Endothelial cell of umbilical vein (primary cell): ENCODE results near the gene RSRC1. TPM values are rescaled to one million over a fixed set of nuclear protein-coding genes. Genes with fewer than 3 reads are reported as not detected.

Experiments
- BruUV-seq: library from RNA; stranded (reverse); fragments of 400-500 nt; replicated peaks from 2 replicates; lab custom pipeline; 2021; lab: Mats Ljungman, UMichigan
- CTCF ChIA-PET: fragments of 300-600, 350-600 bp; sonication (Branson Sonifier 250); formaldehyde crosslinking; loops from one replicate; lab custom pipeline; 2021; ENCODE audit warnings: antibody characterized with exemption, inconsistent platforms; lab: Charles Lee
- POLR2A ChIA-PET: fragments of 300-600, 350-600 bp; sonication (Branson Sonifier 250); formaldehyde crosslinking; loops from one replicate; lab custom pipeline; 2021; ENCODE audit warnings: antibody characterized with exemption, inconsistent platforms; lab: Charles Lee
- DNase-seq: peaks from one replicate; pipeline ENCODE4 v3.0.0-alpha.2; 2011; ENCODE audit warnings: low read depth, low spot score
- FAIRE-seq: peaks from 2 replicates; lab custom pipeline; 2011; peaks lifted over from hg19 to GRCh38; lab: Jason Lieb, UNC
- H2AFZ ChIP-seq: 2 replicates; pipeline ENCODE4 v1.6.0; 2012; ENCODE audit warnings: low read depth, low read length, control low read depth, inconsistent platforms
- H3K27ac ChIP-seq: 2 replicates; pipeline ENCODE4 v1.5.1; 2011; ENCODE audit warnings: low read depth, mild to moderate bottlenecking, control low read depth, low read length, moderate library complexity; ENCODE audit not compliant: insufficient read depth
- H3K27me3 ChIP-seq, 2 experiments: 2 replicates each; pipeline versions ENCODE4 v1.6.0 to v1.6.1; 2011; ENCODE audit warnings: low read length in 2 of 2, mixed read lengths in 1 of 2; ENCODE audit not compliant: control insufficient read depth in 2 of 2, insufficient read depth in 2 of 2
- H3K36me3 ChIP-seq, 2 experiments: 2 replicates in 1 of 2; 3 replicates in 1 of 2; pipeline ENCODE4 v1.5.1; 2011; ENCODE audit warnings: low read length in 2 of 2, mild to moderate bottlenecking in 1 of 2, moderate library complexity in 1 of 2; ENCODE audit not compliant: control insufficient read depth in 2 of 2, insufficient read depth in 2 of 2; ENCODE audit errors: extremely low read depth in 1 of 2
- H3K4me1 ChIP-seq: 3 replicates; pipeline ENCODE4 v1.5.1; 2011; ENCODE audit warnings: mild to moderate bottlenecking, low read length; ENCODE audit not compliant: control insufficient read depth, insufficient read depth; ENCODE audit errors: extremely low read depth
- H3K4me2 ChIP-seq: 2 replicates; pipeline ENCODE4 v1.6.1; 2011; ENCODE audit warnings: low read length, control low read depth, mixed read lengths; ENCODE audit not compliant: insufficient read depth
- H3K4me3 ChIP-seq, 3 experiments: fragments of 200-600 bp in 1 of 3; sonication (generic), shearing (Covaris generic) in 1 of 3; replicated peaks in 1 of 3; 2 replicates each; pipeline ENCODE4 v1.5.1; 2011 to 2016; ENCODE audit warnings: control low read depth in 3 of 3, low read length in 3 of 3, mild to moderate bottlenecking in 2 of 3, inconsistent platforms in 1 of 3, low read depth in 1 of 3, moderate library complexity in 1 of 3; ENCODE audit not compliant: insufficient read depth in 1 of 3
- H3K79me2 ChIP-seq: 2 replicates; pipeline ENCODE4 v1.6.0; 2012; ENCODE audit warnings: low read length, inconsistent platforms; ENCODE audit not compliant: control insufficient read depth, insufficient read depth
- H3K9ac ChIP-seq: replicated peaks from 2 replicates; pipeline ENCODE3; 2011; ENCODE audit warnings: low read length, control low read depth; ENCODE audit not compliant: insufficient read depth; ENCODE audit errors: extremely low read depth
- H3K9me1 ChIP-seq: replicated peaks from 3 replicates; pipeline ENCODE4 v1.6.0; 2011; ENCODE audit warnings: mild to moderate bottlenecking, low read length; ENCODE audit not compliant: control insufficient read depth, insufficient read depth; ENCODE audit errors: extremely low read depth
- H3K9me3 ChIP-seq: replicated peaks from 2 replicates; pipeline ENCODE4 v1.5.1; 2012; ENCODE audit warnings: low read length, inconsistent platforms; ENCODE audit not compliant: control insufficient read depth, insufficient read depth
- H4K20me1 ChIP-seq: replicated peaks from 2 replicates; pipeline ENCODE3; 2011; ENCODE audit warnings: mild to moderate bottlenecking, low read length; ENCODE audit not compliant: control insufficient read depth, insufficient read depth; ENCODE audit errors: extremely low read depth
- EZH2 ChIP-seq: IDR thresholded peaks from 2 replicates; pipeline ENCODE4 v1.6.1; 2012; ENCODE audit warnings: borderline replicate concordance, low read depth, mild to moderate bottlenecking, moderate library complexity, low read length, inconsistent platforms; ENCODE audit not compliant: severe bottlenecking
- FOS ChIP-seq: IDR thresholded peaks from 2 replicates; pipeline ENCODE4 v1.6.1; 2011; ENCODE audit warnings: mild to moderate bottlenecking, low read length, moderate library complexity, borderline replicate concordance; ENCODE audit not compliant: insufficient read depth
- GATA2 ChIP-seq: IDR thresholded peaks from 2 replicates; pipeline ENCODE4 v1.7.0; 2011; ENCODE audit warnings: low read depth, mild to moderate bottlenecking, moderate library complexity, mixed read lengths, low read length; ENCODE audit not compliant: insufficient read length, insufficient read depth
- JUN ChIP-seq: IDR thresholded peaks from 2 replicates; pipeline ENCODE4 v1.6.1; 2011; ENCODE audit warnings: borderline replicate concordance, low read depth; ENCODE audit not compliant: insufficient read length, insufficient read depth
- MYC ChIP-seq: IDR thresholded peaks from one replicate; pipeline ENCODE4 v1.6.1; 2011; ENCODE audit warnings: mild to moderate bottlenecking, low read depth, low read length
- POLR2A ChIP-seq: IDR thresholded peaks from 2 replicates; pipeline ENCODE4 v1.6.1; 2012; ENCODE audit warnings: low read depth, mild to moderate bottlenecking, control low read depth, low read length
- POLR2AphosphoS5 ChIP-seq: IDR thresholded peaks from 2 replicates; pipeline ENCODE4 v1.6.1; 2012; ENCODE audit warnings: low read depth, mild to moderate bottlenecking, control low read depth, low read length, moderate library complexity; ENCODE audit not compliant: insufficient read depth
- dilution Hi-C: fragments of 300-500 bp; cut with MboI; formaldehyde crosslinking; loops from one replicate; pipeline ENCODE4 v1.15.0; 2019; ENCODE audit warnings: low sequenced_read_pairs; ENCODE audit not compliant: extremely low pct_ligation_motif_present
- intact Hi-C: fragments of 100-400 bp; cut with micrococcal nuclease; formaldehyde crosslinking; loops from one replicate; pipeline ENCODE4 v1.10.0; 2022
- polyA plus RNA-seq, 4 experiments: library from polyadenylated mRNA; depleted of rRNA in 3 of 4; stranded (reverse) in 3 of 4; unstranded in 1 of 4; fragments of >200 nt; gene quantifications; 2 replicates each; pipeline versions ENCODE4 v1.2.1 to v1.2.3, GENCODE V29; 2011 to 2012; ENCODE audit warnings: missing spikeins in 1 of 4
- total RNA-seq: library from RNA; stranded (reverse); gene quantifications from 2 replicates; pipeline ENCODE4 v1.2.3, GENCODE V29; 2021
- TF ChIP-seq, protein P1 (sequence below), 2 donors: IDR thresholded peaks; 1 replicate in 1 of 2; 2 replicates in 1 of 2; pipeline ENCODE4 v1.5.1; 2011; ENCODE audit warnings: low read length in 2 of 2, mild to moderate bottlenecking in 2 of 2, moderate library complexity in 2 of 2, control low read depth in 1 of 2, inconsistent platforms in 1 of 2, low read depth in 1 of 2; ENCODE audit not compliant: insufficient read depth in 1 of 2; ENCODE audit errors: extremely low read depth in 1 of 2
- TF ChIP-seq, protein P2 (sequence below): IDR thresholded peaks from 2 replicates; pipeline ENCODE4 v1.6.1; 2011; ENCODE audit not compliant: insufficient read depth, insufficient read length

RSRC1 gene
- total and polyA plus RNA-seq, 2 donors (not counting 3 experiments of a cell fraction or from before 2014, with no cell fraction given), result 1.8 to 25.4 TPM

DNA sequence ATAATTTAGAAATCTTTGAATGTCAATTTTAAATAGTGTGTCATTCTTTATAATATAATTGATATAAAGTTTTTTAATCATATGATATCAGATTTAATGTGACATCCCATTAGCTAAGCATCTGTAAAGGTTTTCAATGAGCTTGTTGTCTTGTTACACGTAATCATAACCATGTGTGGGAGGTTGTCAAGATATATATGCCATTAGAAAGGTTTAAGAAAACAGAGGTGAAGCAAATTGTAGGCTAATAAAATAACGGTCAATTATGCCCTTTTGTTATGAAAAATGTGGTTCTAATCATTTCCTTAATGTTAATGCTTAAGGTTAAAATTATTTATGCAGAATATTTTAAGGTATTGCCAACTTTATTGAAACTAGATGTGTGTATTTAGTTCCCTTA lies 56.3 kb downstream of the RSRC1 start:
- Histone ChIP-seq H3K27me3 (no peaks in the 10 kb centered on the region), H3K79me2 (no peaks in the 10 kb centered on the region), H3K9ac (no peak overlapping the region), H3K4me3 (no peak overlapping the region), H3K27ac (no peak overlapping the region), H3K36me3 (no peaks in the 10 kb centered on the region), H3K9me3 (no peaks in the 10 kb centered on the region), H3K4me2 (no peak overlapping the region), H3K9me1 (no peaks in the 10 kb centered on the region), H4K20me1 (no peaks in the 10 kb centered on the region), H3K4me1 (peaks cover 21% of the 10 kb centered on the region), H2AFZ (no peak overlapping the region)
- dilution Hi-C loops (no loop called here), intact Hi-C loops (no loop called here)
- no TSS peak for BruUV-seq
- FAIRE-seq, result no peak
- POLR2A ChIA-PET, result no interaction called here
- no peak for TF ChIP-seq EZH2
- TF ChIP-seq JUN, result no peak
- no peak for TF ChIP-seq GATA2
- no peak for TF ChIP-seq POLR2AphosphoS5
- TF ChIP-seq, protein P1, sequence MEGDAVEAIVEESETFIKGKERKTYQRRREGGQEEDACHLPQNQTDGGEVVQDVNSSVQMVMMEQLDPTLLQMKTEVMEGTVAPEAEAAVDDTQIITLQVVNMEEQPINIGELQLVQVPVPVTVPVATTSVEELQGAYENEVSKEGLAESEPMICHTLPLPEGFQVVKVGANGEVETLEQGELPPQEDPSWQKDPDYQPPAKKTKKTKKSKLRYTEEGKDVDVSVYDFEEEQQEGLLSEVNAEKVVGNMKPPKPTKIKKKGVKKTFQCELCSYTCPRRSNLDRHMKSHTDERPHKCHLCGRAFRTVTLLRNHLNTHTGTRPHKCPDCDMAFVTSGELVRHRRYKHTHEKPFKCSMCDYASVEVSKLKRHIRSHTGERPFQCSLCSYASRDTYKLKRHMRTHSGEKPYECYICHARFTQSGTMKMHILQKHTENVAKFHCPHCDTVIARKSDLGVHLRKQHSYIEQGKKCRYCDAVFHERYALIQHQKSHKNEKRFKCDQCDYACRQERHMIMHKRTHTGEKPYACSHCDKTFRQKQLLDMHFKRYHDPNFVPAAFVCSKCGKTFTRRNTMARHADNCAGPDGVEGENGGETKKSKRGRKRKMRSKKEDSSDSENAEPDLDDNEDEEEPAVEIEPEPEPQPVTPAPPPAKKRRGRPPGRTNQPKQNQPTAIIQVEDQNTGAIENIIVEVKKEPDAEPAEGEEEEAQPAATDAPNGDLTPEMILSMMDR (IDR thresholded peaks at IDR 0.05; ENCODE audit: extremely low read depth in 1 of 2, insufficient read depth in 1 of 2, low read depth in 1 of 2, low read length in 2 of 2), result no peak
- TF ChIP-seq POLR2A, result no peak
- TF ChIP-seq MYC, result no peak
- TF ChIP-seq FOS, result no peak
- TF ChIP-seq, protein P2, sequence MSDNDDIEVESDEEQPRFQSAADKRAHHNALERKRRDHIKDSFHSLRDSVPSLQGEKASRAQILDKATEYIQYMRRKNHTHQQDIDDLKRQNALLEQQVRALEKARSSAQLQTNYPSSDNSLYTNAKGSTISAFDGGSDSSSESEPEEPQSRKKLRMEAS, result no peak
- DNase-seq, result no peak
- CTCF ChIA-PET, result interaction anchor here (2.1 kb wide), 1 partner anchor 13 kb away, joined by 10 read pairs; no protein-coding TSS in a partner anchor
